A549 treated with dexamethasone at 1 μM for 4 hours (cell line): ENCODE data around the gene MAPK8IP1. TPM values are rescaled to one million over a fixed set of nuclear protein-coding genes. Genes with fewer than 3 reads are reported as not detected.

Experiments used
- total RNA-seq: library from RNA; stranded (reverse); fragments of 200-300 nt; extraction: Qiagen RNA extraction; gene quantifications from 5 replicates; pipeline ENCODE4 v1.2.3, GENCODE V29; 2022

Gene MAPK8IP1
- 5.4 to 8.1 TPM (median 6.6 TPM) in 5 replicates for total RNA-seq

GRCh38 chr11:45885274-45885920, at the start of gene MAPK8IP1:
Gene MAPK8IP1 (plus strand): TSS chr11:45885651. CDS start chr11:45885821, 170 bp downstream.

GRCh38 chr11:45846974-45847910, 38.2 kb upstream of the MAPK8IP1 start, which contains the start of gene CRY2:
Gene CRY2 (plus strand): TSS chr11:45847475. CDS start chr11:45847491, 16 bp downstream.

DNA sequence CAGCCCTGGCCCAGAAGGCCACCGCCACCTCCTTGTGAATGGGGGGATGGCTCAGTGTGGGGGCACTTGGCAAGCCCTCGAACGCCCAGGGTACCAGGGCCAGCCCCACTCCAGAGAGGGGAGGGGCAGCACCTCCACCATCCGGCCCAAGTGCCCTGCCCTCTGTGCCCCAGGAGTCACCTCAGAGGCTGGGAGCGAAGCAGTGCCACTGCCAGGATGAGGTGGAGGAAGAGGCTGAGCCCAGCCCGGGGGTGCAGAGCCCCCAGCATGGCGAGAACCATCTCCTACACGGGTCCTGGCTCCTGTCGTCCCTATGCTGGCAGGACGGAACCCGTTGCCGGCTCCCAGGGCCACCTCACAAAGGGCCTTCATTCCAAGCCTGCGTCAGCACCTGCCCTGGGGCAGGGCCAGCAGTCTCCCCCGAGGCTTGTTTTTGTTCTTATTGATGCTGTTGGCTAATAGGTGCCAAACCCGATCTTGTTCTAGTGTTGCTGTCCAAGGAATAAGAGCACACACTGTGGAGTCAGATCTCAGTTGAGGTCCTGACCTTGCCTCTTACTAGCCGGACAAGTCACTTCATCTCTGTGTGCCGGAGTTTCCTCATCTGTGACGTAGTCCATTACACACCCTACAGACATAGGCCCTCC, 21.6 kb downstream of the MAPK8IP1 start, which contains the start of gene FREY1:
FREY1 (minus strand) TSS at position 307 of the 647 bp plus-strand sequence; CDS start at position 281, 26 bp downstream.

DNA sequence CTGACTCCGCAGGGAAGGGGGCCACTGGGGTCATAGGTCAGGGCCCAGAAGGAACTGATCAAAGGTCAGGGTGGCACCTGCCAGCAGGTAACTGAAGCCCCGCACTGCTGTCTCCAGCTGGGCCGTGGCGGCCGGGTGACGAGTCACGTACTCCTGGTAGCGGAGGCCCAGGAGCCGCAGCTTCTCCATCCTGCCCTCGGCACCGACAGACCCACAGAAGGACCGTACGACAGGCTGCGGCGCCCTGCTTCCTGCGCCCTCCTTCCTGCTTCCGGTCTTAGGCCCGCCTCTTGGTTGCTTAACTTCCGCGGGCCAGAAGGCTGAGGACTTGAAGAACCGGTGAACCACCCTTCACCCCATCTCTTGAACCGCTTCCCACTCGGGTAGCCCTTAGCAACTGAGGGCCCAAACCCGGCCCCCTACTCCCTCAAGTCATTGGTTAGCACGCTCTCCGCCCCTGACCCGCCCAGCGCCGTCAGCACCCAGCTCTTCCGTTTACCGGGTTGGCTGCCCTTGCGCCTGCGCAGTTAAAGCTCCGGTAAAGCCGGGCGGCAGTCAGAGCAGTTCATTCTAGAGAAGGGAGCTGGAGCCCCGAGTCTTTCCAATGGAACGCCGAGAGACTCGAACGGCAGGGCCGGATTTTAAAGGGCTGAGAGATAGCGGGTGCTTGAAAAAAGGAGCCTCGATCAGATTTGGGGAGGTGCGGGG, 32.3 kb downstream of the MAPK8IP1 start, which contains the start of gene PEX16:
PEX16 (minus strand) TSS at position 255 of the 708 bp plus-strand sequence; CDS start at position 189, 66 bp downstream.

DNA sequence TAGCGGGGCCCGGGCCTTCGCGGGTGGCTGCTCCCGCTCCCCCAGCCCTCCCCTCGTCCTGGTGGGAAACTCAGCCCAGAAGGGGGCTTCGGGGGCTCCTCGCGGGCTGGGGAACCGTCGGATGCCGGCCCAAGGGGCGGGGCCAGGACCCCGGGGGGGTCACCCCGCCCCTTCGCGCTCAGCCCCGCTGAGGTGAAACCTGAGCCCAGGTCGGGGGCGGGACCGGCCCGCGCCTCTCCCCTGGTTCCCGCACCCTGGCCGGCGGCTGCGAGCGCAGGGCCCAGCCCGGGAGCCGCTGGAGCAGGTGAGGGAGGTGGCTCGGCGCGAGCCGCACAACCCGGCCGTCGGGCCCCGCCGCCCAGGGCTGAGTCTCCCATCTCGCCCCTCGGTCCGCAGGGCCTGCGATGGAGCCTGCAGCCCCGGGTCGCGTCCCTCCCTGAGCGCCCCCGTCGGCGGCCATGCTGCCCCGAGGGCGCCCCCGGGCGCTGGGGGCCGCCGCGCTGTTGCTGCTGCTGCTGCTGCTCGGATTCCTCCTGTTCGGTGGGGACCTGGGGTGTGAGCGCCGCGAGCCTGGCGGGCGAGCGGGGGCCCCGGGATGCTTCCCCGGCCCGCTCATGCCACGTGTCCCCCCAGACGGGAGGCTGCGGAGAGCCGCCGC, 37.1 kb downstream of the MAPK8IP1 start, which contains the start of gene LARGE2:
LARGE2 (plus strand) TSS at position 232 of the 658 bp plus-strand sequence; CDS start at position 459, 227 bp downstream.

Other genes starting within 250 kb of the MAPK8IP1 start
- gene CHST1, start 220.0 kb upstream of the MAPK8IP1 start, total RNA-seq, result 1.3 to 2.0 TPM (median 1.6 TPM) in 5 replicates
- gene SLC35C1, start 80.5 kb upstream of the MAPK8IP1 start, total RNA-seq, result 25.6 to 35.2 TPM (median 31.6 TPM) in 5 replicates
- gene CRY2, start 38.2 kb upstream of the MAPK8IP1 start, total RNA-seq, result 3.7 to 5.8 TPM (median 4.9 TPM) in 5 replicates
- 0.34 to 0.98 TPM (median 0.46 TPM) in 4 of 5 replicates, not detected in the other for gene FREY1, start 21.6 kb downstream of the MAPK8IP1 start, total RNA-seq
- 16.7 to 18.6 TPM (median 17.5 TPM) in 5 replicates for gene PEX16, start 32.2 kb downstream of the MAPK8IP1 start, total RNA-seq
- 1.7 to 2.8 TPM (median 2.6 TPM) in 5 replicates for gene LARGE2, start 37.0 kb downstream of the MAPK8IP1 start, total RNA-seq
- 8.1 to 12.8 TPM (median 10.2 TPM) in 5 replicates for gene PHF21A, start 235.8 kb downstream of the MAPK8IP1 start, total RNA-seq